Glomerular endothelial cell (primary cell): ENCODE data around the gene HHIPL2. TPM values are rescaled to one million over a fixed set of nuclear protein-coding genes. Genes with fewer than 3 reads are reported as not detected.

Source experiments
- DNase-seq: peaks from one replicate; pipeline ENCODE4 v3.0.0-alpha.2; 2011; ENCODE audit warnings: low read depth, low spot score; ENCODE audit errors: extremely low read depth
- total RNA-seq: library from RNA; depleted of rRNA; stranded (reverse); fragments of >200 nt; gene quantifications from 2 replicates; pipeline ENCODE4 v1.2.3, GENCODE V29; 2015

Gene HHIPL2
- not detected in 2 replicates for total RNA-seq

DNA sequence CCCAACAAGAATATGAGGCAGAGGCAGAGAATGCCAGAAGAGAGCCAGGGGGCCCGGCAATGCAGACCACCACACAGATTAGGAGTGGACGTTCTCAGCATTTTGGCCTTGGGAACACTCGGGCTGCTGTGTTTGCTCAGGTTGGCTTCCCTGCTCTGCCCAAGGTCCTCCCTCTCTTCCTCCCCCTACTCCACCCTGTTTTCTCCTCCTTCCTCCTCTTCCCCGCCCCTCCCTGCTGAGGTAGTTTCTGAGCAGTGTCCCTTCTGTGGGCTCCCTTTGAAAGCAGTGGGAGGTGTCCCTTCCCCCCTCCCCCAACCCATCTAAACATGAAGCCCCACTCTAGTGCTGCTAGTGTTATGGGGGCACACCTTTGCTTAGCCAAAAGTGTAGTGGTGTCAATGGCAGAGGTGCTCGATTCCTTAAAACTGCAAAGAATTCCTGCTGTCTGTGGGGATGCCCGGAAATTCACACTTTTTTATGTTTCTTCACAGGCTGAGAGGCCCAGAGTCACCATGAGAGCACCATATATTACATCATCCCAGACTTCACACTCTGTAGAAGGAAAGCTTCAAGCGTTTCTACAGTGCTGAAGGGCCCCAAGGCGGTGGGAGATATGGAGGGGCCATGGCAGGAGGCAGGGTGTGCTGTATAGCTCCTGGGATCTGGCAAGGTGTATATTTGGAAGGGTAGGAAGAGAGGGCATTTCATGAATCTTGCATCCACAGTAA is at the start of gene HHIPL2:
TSS of gene HHIPL2 (minus strand) at position 161 of the 728 bp plus-strand sequence. CDS start at position 101, 60 bp downstream.
- no peak for DNase-seq

DNA sequence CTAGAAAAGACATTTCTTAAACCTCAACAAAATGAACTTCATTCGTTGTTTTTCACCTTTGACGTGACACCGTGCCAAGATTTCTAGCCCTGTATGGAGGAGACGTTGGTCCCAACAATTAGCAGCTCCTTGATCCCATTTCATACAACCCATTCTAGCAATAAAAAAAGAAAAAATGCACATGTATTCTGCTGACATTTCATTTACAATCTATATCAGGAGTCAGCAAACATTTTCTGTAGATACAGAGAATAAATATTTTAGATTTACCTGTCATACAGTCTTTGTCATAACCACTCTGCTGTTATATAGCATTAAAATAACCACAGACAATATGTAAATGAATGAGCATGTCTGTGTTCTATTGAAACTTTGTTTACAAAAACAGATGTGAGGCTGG is 48.8 kb upstream of the HHIPL2 start:
- DNase-seq = no peak

GRCh38 chr1:222594789-222595188 is 46.9 kb upstream of the HHIPL2 start:
- DNase-seq = no peak

DNA sequence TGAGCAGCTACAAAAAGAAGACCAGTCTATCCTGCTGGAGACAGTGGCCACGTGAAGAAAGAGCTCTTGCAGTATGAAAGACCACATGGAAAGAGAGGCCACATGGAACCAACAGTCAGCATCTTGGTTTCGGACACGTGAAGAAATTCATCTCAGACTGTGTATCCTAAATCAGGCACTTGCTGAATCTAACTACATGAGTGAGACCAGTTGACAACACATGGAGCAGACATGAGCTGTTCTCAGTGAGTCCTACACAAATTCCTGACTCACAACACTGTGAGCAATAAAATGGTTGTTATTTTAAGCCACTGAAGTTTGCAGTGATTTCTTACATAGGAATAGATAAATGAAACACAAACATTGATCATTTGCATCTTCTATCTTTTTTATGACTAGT is 44.3 kb upstream of the HHIPL2 start:
- DNase-seq = no peak

- no peak for DNase-seq
Measured at GRCh38 chr1:222589462-222590302, 41.8 kb upstream of the HHIPL2 start, which contains the start of gene TAF1A. TSS of gene TAF1A (minus strand) at chr1:222589933.

DNA sequence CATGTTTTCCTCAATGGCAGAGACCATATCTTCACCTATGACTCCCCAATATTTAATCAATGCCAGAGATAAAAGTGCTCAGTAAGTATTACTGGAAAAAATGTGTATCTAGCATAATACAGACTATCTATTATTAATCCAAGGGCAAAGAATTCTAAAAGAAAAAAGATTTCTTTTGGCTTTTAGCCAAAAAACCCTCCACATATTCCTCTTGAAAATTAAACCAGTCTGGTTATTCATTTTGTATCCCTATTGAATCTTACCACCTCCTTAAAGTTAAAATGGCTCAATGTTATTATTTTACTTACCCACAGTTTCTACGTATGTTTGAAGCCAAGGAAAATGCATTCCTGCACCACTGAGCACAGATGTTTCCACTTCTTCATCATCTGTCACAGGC is 40.2 kb upstream of the HHIPL2 start:
- DNase-seq = no peak

GRCh38 chr1:222586842-222587241 is 38.9 kb upstream of the HHIPL2 start:
- no peak for DNase-seq

GRCh38 chr1:222583079-222583478 is 35.2 kb upstream of the HHIPL2 start:
- no peak for DNase-seq

- peak; percentile 27 for DNase-seq
Measured at GRCh38 chr1:222582099-222582774, 34.3 kb upstream of the HHIPL2 start.

DNA sequence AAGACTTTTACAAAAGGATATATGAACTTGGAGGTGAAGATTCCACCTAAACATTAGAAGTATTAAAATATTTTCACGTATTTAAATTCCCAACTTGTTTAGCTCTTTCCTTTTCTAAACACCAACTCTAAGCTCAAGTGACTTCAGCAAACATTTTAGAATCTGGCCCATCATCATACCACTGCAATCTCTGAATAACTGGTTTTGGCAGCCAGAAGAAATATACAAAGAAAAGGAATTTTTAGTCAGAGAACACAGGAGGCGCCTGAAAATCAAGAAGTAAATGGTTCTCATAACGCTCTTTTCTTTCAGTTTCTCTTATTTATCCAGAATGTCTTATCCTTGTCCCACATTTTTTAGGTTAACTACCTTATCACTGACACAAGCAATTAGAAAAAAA is 31.4 kb upstream of the HHIPL2 start:
- DNase-seq = no peak

- no peak for DNase-seq
Measured at GRCh38 chr1:222570837-222571236, 22.9 kb upstream of the HHIPL2 start.

GRCh38 chr1:222561656-222562055 is 13.8 kb upstream of the HHIPL2 start:
- DNase-seq = no peak

GRCh38 chr1:222557574-222557973 is 9.7 kb upstream of the HHIPL2 start:
- no peak for DNase-seq

- DNase-seq = no peak
Measured at GRCh38 chr1:222557148-222557547, 9.2 kb upstream of the HHIPL2 start.

- no peak for DNase-seq
Measured at GRCh38 chr1:222555992-222556615, 8.2 kb upstream of the HHIPL2 start.

- DNase-seq = no peak
Measured at GRCh38 chr1:222554177-222554576, 6.3 kb upstream of the HHIPL2 start.

- no peak for DNase-seq
Measured at GRCh38 chr1:222552882-222553281, 5.0 kb upstream of the HHIPL2 start.

DNA sequence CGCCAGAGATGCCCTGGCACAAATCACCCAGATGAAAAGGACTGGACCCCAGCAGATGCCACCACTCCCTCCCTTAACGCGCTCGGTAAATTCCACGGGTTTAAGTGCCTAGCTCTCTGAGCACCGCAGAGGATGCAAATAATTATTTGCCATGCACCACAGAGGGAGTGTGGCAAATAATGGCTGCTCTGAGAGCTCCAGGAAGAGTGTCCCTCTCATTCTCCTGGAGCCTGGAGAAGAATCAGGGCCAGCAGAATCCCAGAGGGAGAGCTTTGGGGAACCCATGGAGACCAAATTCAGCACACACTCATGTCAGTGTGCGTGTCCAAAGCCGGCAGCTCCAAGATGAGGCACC is 667 bp downstream of the HHIPL2 start:
- DNase-seq = no peak

GRCh38 chr1:222546548-222547259 is 1.2 kb downstream of the HHIPL2 start:
- no peak for DNase-seq

DNA sequence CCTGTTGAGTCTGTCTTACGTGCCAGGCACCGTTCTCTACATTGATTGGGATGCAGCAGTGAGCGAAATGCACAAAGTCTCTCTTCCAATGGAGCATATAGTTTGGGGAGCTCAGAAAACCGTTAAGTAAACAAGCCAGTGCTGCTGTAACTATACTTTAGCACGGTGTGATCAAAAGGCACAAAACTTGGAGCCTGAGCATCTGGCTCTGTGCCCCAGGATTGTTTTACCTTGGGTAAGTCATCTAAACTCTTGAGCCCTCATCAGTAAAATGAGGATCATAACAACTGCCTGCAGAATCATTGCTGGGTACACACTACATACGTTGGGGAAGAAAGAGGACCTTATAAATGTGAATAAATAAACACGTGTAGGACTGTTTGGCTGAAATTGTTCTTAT is 1.8 kb downstream of the HHIPL2 start:
- DNase-seq = no peak
